ENCODE data around the gene SEPTIN6.

SEPTIN6 gene

DNA sequence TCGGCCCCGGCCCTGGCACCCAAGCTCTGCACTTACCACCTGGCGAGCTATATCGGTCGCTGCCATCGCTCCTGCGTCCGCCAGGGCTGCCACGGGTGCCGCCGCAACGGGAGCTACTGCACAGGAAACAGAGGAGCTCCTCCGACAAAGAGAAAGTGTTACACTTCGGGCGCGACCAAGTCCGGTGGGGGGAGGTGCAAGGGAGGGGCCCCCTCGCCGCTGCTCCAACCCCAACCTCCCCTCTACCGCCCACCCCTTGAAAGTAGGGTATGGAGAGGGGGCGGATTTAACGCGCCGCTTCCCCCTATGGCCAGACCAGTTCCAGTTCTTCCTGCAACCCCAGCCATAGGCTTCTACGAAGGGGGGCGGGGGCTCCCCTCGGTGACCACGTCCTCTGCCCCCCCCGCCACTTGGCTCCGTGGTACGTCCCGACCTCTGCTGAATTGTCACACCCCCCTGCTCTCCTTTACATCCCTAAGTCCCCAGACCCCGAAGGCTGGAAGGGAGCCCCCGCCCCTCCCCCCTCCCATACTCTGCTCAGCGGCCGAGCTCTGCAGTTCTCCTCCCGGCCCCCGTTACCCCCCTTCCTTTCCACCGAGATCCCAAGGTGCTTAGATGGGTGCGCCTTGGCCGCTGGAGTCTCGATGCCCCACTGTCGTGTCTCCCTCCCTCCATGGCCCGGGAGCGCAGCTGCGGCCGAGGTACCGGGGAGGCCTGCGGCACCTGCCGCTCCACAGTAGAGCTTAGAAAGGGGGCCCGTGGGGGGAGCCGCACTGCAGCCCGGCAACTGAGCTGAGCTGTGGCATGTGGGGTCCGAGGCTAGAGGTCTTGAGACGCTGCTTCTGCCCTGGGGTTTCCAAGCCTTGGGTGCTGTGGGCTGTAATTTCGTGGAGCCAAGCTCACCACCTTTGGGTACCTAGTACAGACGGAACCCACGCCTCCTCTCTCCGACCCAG lies at the start of gene SEPTIN6:
Gene SEPTIN6, minus strand, starts transcription at position 129 of the 956 bp plus-strand sequence. Its CDS starts 63 bp downstream, at position 66.
- DNase-seq = peak; percentile 80

DNA sequence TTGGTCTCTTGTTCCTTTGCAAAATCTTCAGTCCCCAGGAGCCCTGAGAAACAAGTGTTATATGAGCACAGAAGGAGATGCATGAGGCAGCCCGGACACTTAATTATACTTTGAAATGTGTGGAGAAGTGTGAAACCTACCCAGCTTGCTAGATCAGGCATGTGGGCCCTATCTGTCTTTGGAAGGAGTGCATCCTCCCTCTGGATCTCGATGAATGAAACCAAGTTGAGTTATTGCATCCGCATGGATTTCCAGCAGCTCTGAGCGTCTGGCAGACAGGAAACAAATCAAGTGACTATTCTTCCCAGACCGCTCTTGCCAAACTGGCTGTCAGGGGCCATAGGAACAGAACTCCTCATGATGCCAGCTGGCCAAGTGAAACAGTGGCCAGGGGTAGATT lies 45.8 kb upstream of the SEPTIN6 start:
- no peak for DNase-seq

DNA sequence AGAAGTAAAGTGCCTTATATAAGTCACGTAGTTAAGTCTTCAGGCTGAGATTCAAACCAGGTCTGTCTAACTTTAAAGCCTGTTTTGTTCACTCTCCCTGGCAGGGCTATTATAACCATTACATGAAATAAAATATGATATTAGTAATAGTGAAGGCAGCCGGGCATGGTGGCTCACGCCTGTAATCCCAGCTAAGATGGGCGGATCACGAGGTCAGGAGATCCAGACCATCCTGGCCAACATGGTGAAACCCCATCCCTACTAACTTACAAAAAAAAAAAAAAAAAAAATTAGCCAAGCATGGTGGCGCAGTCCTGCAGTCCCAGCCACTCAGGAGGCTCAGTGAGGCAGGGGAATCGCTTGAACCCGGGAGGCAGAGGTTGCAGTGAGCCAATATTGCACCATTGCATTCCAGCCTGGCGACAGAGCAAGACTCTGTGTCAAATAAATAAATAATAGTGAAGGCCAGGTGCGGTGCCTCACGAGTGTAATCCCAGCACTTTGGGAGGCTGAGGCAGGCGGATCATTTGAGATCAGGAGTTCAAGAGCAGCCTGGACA lies 43.3 kb upstream of the SEPTIN6 start:
- no peak for DNase-seq

DNA sequence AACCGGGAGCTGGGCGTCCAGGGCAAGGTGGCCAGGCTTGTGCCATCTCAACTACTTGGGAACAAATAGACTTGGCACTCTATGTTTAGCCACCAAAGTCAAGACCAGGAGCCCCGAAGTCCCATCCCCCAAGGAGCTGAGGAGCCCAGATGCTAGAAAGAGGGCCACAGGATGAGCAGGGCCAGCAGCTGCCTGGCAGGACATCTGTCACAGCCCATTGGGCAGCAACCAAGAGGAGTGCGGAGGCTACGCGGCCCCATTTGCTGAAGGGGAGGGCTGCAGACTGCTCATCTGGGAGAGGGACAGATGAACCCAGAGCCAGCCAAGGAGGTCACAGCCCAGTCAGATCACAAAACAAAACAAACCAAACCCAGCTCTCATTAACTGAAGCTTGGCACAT lies 42.5 kb upstream of the SEPTIN6 start:
- DNase-seq = no peak

DNA sequence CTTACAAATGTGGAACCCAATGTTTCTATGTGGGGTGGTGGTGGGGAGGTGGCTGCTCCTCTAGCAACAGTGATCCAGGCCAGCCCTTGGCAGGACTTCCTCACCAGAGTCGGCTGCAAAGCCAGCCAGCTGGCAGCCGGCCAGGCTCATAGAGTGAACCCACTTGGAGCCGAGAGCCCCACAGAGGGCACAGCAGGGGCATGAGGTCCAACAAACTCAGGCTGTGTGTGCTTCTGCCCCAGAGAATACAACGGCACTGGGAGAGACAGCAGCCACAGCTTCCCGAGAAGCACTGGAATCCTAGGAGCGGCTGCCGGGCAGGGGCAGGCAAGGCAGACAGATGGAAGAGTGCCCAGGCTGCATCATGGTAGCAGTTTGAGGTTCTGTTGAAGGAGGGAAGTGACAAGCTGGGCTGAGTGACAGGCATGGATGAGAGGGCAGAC lies 42.0 kb upstream of the SEPTIN6 start:
- DNase-seq = no peak

DNA sequence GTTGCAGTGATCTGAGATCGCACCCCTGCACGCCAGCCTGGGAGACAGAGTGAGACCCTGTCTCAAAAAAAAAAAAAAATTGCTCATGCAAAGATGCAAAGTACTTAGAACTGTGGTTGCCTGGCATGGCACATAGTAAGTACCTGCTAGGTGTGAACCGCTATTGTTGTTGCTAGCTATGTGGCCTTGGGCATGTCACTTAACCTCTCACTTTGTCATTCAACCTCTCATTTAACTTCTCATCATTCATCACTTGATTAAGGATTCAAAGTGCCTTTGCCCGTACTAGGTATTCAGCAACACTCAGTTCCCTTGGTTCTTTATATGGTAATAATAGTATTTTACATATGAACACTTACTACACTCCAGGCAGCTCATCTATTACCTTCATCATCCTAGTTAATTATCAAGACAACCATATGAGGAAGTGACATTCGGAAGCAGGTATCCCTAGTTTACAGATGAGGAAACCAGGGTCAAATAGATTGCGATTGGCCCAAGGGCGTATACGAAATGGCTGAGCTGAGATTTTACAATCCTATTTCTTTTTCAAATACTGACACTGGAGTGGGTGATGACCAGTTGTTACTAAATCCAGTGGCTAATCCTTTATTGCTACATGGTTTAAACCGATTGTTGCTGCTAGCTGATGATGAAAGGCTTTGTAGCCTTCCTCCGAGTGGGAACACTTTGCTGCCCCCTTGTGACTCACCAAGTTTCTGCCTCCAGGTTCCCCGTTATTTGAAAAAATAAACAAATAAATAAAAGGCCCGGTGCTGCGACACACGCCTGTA lies 36.6 kb upstream of the SEPTIN6 start:
- peak; percentile 67 for DNase-seq

DNA sequence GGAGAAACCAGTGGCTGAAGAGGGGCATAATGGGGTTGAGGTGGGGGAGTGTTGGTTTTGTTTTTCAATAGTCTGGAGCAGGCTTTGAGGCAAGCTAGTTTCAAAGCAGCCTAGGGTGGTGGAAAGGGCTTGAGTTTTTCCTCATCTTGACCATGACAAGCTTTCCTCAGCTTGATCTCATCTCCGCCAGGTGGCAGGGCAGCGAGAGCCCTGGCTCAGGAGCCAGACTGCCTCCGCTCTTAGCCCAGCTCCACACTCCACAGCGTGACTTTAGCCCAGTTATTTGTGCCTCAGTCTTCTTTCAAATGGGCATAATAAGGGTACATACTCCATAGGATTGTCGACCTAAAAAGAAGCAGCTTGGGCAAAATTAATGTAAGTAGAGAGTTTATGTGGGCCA lies 35.5 kb upstream of the SEPTIN6 start:
- DNase-seq = no peak

DNA sequence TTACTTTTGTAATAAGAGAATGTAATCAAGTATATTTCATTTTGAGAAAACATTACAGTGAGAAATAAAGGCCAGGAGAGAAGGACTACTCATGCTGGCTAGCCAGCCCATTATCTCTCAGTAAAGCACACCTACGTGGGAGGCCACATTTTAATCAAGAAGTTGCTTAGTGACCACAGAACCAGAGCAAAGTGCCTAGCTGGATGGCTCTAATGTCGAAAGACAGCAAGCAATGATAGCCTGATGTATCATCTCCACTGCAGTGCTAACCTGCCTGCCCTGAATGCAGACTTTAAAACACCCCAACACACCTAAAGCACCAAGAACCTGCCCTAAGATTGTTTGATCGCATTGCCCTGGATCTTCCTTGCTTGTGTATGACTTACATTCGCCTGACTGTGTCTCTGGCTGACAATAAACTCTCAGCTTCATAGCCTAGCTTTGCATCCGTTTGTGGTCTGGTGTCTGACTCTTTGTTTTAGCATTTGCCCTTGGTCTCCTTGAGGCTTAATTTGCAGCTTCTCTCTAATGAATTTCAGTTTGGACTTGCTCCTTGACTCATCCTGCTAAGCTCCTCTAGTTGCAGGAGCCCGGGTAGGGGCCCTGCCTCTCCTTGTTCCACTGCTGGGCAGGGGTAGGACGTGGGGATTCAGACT lies 34.1 kb upstream of the SEPTIN6 start:
- DNase-seq = no peak

DNA sequence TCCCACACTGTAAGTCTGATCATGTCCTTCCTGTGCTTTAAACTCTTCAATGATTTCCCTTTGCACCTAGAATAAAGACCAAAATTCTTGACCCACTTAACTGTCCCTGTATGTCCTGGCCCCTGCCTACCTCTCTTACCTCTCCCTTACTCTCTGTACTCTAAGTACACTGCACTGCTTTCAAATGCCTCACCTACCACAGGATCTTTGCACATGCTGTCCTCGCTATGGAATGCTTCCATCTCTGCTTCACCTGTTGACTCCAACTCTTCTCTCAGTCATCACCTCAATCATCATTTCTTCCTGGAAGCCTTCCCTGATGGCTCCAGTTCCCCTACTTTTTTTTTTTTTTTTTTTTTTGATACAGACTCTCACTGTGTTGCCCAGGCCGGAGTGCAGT lies 29.0 kb upstream of the SEPTIN6 start:
- DNase-seq = no peak

DNA sequence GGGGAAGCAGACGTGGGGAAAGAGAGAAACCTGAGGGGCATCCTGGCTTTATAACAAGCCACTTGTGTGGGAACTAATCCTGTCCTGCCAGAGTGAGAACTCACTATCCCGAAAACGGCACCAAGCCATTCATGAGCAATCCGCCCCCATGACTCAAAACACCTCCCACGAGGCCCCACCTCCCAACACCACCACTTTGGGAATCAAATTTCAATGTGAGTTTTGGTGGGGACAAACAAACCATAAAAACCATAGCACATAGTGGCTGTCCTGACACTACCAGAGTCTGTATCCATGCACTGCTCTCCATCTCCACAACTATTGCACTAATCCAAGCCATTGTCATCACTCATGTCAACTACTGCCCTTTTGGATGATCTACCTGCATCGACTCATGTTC lies 28.5 kb upstream of the SEPTIN6 start:
- DNase-seq = no peak

DNA sequence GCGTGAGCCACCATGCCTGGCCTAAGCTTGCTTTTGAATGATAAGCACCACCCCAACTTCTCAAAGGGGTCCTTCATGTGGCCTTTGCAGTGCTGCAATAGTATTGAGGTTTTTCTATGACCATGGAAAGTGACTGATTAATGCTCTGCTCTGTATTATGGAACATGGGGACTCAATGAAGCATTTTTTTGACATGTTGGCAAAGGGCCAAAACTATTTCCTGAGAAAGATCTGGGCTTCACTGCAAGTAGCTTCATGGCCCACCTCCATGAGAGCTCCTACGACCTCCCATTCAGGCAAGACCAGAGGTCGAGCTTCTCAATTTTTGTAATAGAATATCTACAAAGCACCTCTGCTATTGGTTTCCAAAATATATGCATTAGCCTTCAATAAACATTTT lies 16.7 kb upstream of the SEPTIN6 start:
- DNase-seq = no peak

DNA sequence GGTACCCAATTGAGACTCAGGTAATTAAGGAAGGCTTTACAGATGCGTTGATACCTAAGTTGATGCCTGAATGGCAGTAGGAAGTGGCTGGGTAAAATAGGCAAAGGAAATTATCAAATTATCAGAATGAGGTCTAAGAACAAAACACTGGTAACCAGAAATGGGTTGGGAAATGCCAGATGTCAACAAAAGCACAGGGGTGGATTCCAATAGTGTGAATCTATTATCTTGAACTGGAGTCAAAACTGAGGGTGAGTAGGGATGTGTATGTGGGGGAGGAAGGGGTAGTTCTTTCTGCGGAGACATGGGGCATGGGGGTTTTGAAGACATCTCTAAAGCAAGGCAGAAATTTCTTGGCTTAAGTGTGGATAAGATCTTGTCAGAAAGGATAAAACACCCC lies 16.0 kb upstream of the SEPTIN6 start:
- no peak for DNase-seq

DNA sequence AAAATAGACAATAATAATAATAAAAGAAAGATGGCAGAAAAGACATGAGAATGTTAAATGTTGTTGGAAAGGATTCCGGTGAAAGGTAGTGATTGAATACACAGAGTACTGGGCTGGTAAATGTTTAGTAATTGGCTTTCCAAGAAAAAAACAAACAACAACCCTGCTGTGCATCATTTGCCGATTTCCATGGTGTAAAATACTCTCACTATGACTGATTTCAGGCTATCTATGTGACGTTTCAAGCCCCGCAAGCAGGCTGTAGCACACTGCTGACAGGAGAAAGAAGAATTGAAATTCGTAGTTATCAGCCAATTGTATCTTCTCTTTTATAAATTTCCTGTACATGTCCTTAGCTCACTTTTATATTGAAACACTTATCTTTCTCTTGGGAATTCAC lies 13.6 kb upstream of the SEPTIN6 start:
- DNase-seq = no peak

DNA sequence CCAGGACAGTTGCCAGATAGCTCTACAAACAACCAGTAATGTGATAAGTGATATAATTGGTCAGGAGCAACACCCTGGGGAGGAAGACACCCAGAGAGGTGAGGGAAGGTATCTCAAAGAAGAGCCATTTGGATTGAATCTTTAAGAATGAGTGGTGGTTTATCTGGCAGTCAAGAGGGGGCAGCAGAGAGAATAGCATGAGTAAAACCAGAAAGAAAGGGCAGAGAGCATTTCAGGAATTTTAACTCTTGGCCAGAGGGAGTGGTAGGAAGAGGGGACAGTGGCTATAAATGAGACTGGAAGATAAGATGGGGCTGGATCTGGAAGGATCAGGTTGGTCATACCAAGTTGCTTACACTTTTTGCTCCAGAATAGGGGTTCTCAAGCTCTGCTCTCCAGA lies 5.9 kb upstream of the SEPTIN6 start:
- DNase-seq = no peak

DNA sequence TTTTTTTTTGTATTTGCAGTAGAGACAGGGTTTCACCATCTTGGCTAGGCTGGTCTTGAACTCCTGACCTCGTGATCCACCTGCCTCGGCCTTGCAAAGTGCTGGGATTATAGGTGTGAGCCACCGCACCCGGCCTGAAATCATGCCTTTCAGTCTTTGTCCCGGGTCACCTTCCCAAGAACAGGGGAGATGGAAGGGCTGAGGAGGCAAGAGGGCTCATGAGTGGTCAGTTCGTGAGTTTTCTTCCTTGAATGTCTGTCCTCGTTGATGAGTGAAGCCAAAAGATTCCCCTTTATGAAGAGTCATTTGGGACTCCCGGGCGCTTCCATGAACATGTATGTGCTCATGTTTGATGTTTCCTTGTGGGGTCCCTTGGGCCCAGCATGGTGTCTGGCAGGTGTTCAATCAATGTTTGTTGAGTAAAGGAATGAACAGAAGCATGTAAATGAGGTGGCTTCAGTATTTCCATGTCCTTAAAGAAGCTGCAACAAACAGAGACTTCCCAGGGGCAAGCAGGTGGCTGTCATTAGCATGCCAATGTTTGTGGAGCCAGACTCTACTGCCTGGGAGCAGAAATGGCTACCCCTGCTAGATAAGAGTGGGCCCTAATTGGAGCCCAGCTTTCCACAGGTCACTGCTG lies 3.4 kb upstream of the SEPTIN6 start:
- no peak for DNase-seq

DNA sequence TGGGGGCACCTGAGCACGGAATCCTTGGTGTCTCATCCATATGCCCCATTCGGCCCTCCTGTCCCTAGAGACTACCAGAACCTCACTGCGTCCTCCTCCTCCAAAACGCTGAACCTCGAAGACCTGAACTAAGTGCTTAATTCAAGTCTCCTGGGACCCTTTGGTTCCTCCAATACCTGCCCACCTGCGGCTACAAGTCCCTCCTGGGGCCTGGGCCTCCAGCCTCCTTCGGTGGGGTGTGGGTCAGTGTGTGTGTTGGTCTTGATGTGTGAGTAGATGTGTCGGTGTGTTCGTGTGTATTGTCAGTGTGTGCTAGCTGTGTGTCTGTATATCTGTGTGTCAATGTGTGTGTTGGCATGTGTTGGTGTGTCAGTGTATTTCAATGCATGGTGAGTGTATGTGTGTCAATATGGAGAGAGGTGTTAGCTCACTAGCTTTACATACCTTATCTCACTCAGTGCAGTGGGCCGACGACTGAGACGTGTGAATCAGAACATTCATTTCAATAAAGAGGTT lies 2.6 kb upstream of the SEPTIN6 start:
- no peak for DNase-seq

DNA sequence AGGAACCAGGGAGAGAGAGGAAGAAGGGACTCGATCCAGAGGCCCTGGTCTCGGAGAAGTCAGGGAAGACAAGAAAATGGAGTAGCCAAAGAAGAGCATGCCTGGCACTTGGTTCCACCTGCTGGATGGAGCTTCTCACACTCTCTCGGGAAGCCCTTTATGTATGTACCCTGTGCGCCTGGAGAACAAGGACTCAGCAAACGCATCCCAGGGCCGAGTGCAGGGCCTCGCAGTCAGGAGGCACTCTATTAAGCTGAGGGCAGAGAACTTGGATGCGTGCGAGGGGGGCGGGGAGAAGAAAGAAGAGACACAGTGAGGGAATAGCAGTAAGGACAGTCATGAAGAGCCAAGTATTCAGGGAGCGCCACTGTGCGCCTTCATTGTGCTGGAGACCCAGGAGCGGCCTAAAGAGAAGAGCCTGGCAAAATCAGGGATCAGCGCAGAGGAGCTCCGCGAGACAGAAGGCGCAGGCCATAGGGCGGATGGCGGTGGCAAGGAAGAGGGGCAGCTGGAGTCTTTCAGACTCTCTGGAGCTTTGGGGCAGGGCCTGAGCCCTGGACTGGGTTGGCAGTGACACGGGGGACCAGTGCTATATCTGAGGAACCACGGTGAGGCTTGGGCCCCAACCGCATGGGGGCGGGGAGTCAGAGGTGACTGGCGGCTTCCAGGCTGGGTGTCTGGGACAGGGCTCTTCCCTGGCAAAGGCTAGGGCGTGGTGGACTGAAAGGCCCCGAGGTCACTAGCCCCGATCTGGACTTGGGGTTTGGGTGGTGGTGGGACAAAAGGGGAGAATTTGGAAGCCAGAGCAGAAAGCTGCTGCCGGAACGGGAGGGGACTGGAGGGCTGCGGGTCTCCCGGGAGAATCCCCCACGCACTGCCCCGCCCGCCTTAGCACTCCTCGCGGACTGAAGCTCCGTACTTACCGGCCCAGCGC lies 1.9 kb upstream of the SEPTIN6 start:
- DNase-seq = no peak

DNA sequence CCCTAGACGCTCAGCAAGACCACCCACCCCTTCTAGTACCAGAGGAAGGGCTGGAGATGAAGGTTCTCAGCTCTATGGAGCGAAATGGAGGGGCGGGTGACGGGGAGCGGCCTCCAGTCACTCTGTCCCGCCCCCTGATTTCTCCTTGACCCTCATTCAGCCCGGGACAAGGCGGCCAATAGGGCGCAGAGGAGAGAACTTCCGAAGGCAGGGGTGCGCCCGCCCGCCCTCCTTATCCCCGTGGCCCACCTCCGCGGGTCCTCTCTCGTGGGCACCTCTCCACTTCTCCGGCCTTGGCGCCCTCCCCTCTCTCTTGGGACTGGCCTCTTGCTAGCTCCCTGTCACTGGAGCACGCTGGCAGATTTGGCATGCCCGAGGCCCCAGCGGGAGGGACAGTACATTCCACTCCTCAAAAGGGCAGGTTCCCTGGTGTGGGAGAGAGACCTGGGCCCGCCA lies 1.1 kb upstream of the SEPTIN6 start:
- DNase-seq = no peak

DNA sequence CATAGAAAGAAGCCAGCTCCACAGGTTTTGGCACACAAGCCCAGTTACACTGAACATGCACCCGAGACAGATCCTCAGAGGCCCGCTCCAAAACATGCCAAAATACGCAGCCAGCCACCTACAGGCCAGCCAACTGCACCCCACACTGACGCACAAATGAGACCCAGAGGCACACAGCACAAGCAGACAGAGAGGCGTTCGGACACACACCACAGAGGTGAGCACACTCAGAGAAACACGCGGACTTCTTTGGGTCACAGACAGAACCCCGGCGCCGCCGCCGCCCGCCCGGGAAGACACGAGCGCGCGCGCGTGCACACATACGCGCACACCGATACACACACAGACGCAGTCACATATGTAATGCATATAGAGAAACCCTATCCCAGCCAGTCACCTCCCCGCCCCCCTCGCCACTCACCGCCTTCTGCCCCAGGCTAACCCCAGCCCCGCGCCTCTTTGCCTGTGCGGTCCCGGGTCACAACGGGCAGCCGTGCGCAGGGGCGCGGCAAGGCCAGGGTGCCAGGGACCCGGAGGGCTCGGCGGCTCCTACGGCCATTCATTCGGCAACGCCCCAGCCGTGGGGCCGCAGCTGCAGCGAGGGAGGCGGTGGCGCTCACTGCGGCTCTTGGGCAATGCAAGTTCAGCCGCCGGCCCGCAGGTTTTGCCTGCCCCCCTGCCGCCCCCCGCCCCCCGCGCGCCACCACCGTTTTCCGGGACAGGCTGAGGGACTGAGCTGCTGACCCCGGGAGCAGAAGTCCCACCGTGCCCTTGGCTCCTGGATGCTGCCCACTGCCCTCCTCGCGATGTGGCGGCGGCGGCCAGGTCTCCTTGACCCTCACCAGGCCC lies 553 bp downstream of the SEPTIN6 start:
- DNase-seq = peak; percentile 65

Measured in stimulated activated CD4-positive, alpha-beta T cell treated with anti-CD3 and anti-CD28 coated beads, Interleukin-4, amount 100 ng/mL, for 24 hours (primary cell).